ENCODE measurements around the gene STK10. TPM values are rescaled to one million over a fixed set of nuclear protein-coding genes. Genes with fewer than 3 reads are reported as not detected.

The STK10 gene
- total RNA-seq, 2 donors from 2014 or later: 16.1 to 23.2 TPM

DNA sequence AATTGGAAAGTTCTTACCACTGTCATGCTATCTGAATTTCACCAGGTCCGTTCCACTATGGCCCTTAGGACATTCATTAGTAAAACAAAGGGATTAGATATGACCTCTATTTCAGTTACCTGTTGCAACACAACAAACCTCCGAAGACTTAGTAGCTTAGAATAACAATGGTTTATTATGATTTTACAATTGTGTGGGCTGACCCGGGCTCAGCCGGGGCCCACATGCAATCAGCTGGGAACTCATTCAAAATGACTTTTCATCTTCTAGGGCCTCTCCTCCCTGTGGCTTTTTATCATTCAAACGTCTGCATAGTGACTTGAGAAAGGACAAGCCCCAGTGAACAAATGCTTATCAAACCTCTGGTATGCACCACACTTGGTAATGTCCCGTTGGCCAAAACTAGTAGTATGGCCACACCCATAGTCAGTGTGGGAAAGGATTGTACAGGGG is 179.3 kb downstream of the STK10 start:
- intact Hi-C loops (cut with DNase I): no loop called here
- no peaks in the 10 kb centered on the region for H3K36me3 ChIP-seq

DNA sequence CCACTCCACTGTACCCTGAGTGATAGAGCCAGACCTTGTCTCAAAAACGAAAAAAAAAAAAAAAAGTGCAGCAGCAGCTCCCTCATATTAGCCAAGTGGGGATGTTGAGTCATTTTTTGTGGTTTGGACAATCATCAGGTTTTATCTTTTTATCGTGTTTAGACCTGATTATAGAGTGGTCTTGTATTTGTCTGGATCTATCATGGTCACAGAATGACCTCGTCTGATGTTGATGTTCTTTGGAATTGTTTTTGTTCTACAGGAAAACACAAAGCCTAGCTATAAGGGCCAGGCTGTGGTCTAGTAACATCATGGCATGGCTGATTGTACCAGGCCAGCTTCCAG is 179.9 kb downstream of the STK10 start:
- intact Hi-C loops (cut with DNase I): no loop called here
- no peak overlapping the region for H3K27ac ChIP-seq
- H3K9ac ChIP-seq (ENCODE audit: low read depth in 2 of 2, low read length in 2 of 2): no peak overlapping the region
- H3K36me3 ChIP-seq: no peaks in the 10 kb centered on the region
- TF ChIP-seq, protein P1, sequence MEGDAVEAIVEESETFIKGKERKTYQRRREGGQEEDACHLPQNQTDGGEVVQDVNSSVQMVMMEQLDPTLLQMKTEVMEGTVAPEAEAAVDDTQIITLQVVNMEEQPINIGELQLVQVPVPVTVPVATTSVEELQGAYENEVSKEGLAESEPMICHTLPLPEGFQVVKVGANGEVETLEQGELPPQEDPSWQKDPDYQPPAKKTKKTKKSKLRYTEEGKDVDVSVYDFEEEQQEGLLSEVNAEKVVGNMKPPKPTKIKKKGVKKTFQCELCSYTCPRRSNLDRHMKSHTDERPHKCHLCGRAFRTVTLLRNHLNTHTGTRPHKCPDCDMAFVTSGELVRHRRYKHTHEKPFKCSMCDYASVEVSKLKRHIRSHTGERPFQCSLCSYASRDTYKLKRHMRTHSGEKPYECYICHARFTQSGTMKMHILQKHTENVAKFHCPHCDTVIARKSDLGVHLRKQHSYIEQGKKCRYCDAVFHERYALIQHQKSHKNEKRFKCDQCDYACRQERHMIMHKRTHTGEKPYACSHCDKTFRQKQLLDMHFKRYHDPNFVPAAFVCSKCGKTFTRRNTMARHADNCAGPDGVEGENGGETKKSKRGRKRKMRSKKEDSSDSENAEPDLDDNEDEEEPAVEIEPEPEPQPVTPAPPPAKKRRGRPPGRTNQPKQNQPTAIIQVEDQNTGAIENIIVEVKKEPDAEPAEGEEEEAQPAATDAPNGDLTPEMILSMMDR (IDR thresholded peaks at IDR 0.05): no peak
- DNase-seq: no peak
- H3K4me3 ChIP-seq: no peak overlapping the region
- no peaks in the 10 kb centered on the region for H3K27me3 ChIP-seq
- H3K4me1 ChIP-seq: peaks cover 18% of the 10 kb centered on the region
- no peaks in the 10 kb centered on the region for H3K9me3 ChIP-seq

More for the DNA sequence above, 179.3 kb downstream of the STK10 start:
- H3K4me3 ChIP-seq: no peak overlapping the region
- DNase-seq: no peak
- peaks cover 11% of the 10 kb centered on the region for H3K4me1 ChIP-seq
- no peak overlapping the region for H3K27ac ChIP-seq
- TF ChIP-seq, protein P1 (IDR thresholded peaks at IDR 0.05): no peak
- H3K9ac ChIP-seq (ENCODE audit: low read depth in 2 of 2, low read length in 2 of 2): no peak overlapping the region
- no peaks in the 10 kb centered on the region for H3K27me3 ChIP-seq
- H3K9me3 ChIP-seq: no peaks in the 10 kb centered on the region

DNA sequence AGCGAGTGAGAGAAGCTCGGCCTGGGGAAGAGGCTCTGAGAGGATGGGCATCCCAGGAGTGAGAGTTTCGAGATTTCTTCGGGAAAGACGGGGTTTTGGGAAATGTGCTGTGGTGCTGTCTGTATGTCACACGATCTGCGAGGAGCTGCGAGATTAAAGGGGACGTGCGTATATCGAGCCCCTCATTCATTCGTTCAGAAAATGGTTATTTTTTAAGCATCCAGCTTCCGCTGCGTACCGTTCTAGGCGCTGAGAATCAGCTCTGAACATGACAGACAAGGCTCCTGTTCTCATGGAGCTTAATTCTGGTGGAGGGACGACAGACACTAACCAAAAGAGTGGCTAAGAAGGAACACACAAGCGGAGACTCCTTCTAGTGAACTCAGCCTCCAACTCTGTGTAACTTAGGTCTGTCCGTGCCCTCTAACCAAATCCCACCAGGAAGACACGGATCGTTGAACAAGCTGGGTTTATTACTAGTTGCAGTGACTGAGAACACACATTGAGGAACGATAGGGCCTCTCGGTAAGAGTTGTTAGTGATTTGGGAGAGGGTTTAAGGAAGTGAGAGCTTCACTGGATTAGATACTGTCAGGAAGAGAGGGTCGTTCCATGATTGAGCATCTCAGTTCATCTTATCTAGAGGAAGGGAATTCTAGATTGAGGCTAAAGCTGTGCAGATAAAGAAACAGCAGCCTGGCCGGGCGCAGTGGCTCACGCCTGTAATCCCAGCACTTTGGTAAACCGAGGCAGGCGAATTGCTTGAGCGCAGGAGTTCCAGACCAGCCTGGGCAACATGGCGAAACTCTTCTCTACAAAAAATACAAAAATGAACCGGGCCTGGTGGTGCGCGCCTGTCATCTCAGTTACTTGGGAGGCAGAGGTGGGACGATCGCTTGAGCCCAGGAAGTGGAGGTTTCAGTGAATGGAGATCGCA is 180.6 kb downstream of the STK10 start:
- DNase-seq: peak; percentile 32
- peaks cover 20% of the 10 kb centered on the region for H3K4me1 ChIP-seq
- no peaks in the 10 kb centered on the region for H3K36me3 ChIP-seq
- peak overlapping the region; percentile 97 for H3K27ac ChIP-seq
- no peaks in the 10 kb centered on the region for H3K27me3 ChIP-seq
- TF ChIP-seq, protein P1 (IDR thresholded peaks at IDR 0.05): no peak
- H3K9ac ChIP-seq (ENCODE audit: low read depth in 2 of 2, low read length in 2 of 2): peak overlapping the region; percentile 81 to 96
- H3K4me3 ChIP-seq: peak overlapping the region; percentile 94
- no peaks in the 10 kb centered on the region for H3K9me3 ChIP-seq
- intact Hi-C loops (cut with DNase I): no loop called here

DNA sequence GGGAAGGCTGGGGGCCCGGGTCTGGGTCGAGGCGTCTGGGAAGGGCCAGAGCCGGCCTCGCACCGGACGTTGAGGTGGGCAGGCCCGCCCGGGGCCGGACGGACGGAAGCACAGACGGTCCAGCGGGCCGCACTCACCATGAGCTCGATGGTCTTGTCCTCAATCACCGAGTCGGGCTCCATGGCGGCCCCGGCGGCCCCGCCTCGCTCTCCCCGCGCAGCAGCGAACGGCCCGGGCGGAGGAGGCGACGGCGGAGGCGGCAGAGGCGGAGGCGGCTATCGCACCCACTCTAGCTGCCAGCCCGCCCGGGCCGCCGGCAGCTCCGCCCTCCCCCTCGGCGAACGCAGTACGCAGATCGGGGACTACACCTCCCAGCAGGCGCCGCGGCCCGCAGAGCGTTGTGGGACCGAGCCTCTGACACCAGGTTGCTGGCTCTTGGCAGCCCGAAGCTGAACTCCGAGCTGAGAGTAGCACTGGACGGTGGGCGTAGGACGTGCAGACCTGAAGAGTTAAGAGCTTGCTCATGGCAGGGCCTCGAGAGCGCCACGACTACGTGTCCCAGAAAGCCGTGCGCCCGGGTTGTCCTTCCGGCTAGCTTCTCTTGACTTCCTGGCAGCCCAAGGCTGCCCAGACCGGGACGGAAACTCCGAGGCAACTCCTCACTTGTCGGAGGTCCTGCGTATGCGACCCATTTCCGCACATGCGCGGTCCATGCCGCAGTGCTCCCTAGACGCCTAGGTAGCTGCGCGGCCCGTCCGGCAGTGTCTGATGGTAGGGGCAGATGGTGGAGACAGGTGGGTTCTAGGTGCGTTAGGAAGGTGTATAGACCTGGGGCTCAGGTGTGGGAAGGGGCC is 181.5 kb downstream of the STK10 start, which contains the start of gene FBXW11:
Gene FBXW11, minus strand, starts transcription at position 318 of the 854 bp plus-strand sequence. Its CDS starts 136 bp downstream, at position 182.
- Histone ChIP-seq H3K27me3 (no peaks in the 10 kb centered on the region), H3K4me3 (peak within 1 kb of the TSS; percentile 94), H3K36me3 (no peaks in the 10 kb centered on the region), H3K4me1 (peaks cover 22% of the 10 kb centered on the region), H3K27ac (peak within 1 kb of the TSS; percentile 97), H3K9me3 (no peaks in the 10 kb centered on the region), H3K9ac (ENCODE audit: low read depth in 2 of 2, low read length in 2 of 2) (peak within 1 kb of the TSS; percentile 81 to 96)
- TF ChIP-seq, protein P1 (IDR thresholded peaks at IDR 0.05): no peak
- DNase-seq: peak; percentile 96
- intact Hi-C loops (cut with DNase I): no loop called here

DNA sequence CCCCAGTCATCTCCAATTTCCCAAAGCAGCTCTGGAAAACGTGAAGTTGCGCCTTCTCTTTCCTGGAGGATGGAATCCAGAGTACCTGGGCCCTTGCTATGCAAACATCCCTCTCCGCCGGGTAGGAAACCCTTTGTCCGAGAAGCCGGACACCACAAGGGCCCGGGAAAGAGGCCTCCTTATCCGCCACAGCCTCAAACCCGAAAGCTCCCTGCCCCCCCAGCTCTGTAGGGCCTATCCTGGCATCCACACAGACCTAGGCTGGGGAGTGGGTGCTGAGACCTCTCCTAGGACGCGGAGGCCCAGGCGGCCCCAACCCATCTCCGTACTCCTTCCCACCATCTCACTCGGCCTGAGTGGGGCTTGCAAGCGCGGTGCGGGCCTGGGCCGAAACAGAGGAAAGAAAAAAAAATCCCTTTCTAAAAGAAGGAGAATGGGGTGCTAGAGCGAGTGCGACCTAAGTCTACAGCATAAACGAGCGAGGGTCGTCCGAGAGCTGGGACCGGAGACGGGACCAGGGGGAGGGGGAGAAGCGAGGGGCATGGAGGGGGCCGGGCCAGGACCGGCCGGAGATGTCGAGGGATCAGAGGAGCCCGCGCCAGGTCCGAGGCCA is 182.2 kb downstream of the STK10 start:
- intact Hi-C loops (cut with DNase I): no loop called here
- H3K9ac ChIP-seq (ENCODE audit: low read depth in 2 of 2, low read length in 2 of 2): peak overlapping the region; percentile 81 to 96
- no peaks in the 10 kb centered on the region for H3K9me3 ChIP-seq
- TF ChIP-seq, protein P1 (IDR thresholded peaks at IDR 0.05): no peak
- H3K4me3 ChIP-seq: peak overlapping the region; percentile 94
- DNase-seq: peak; percentile 50
- peak overlapping the region; percentile 97 for H3K27ac ChIP-seq
- peaks cover 26% of the 10 kb centered on the region for H3K4me1 ChIP-seq
- H3K36me3 ChIP-seq: no peaks in the 10 kb centered on the region
- no peaks in the 10 kb centered on the region for H3K27me3 ChIP-seq

Measured in colonic mucosa (tissue), 4 donors.